Measurements from ENCODE around the gene LDLR.

GRCh38 chr19:11101057-11101456 is 11.8 kb downstream of the LDLR start:
- TF ChIP-seq CTCF (IDR thresholded peaks at IDR 0.05) (no peak), EZH2phosphoT487 (IDR thresholded peaks at IDR 0.05) (no peak)
